ENCODE results near the gene ENDOV.

ENDOV gene

DNA sequence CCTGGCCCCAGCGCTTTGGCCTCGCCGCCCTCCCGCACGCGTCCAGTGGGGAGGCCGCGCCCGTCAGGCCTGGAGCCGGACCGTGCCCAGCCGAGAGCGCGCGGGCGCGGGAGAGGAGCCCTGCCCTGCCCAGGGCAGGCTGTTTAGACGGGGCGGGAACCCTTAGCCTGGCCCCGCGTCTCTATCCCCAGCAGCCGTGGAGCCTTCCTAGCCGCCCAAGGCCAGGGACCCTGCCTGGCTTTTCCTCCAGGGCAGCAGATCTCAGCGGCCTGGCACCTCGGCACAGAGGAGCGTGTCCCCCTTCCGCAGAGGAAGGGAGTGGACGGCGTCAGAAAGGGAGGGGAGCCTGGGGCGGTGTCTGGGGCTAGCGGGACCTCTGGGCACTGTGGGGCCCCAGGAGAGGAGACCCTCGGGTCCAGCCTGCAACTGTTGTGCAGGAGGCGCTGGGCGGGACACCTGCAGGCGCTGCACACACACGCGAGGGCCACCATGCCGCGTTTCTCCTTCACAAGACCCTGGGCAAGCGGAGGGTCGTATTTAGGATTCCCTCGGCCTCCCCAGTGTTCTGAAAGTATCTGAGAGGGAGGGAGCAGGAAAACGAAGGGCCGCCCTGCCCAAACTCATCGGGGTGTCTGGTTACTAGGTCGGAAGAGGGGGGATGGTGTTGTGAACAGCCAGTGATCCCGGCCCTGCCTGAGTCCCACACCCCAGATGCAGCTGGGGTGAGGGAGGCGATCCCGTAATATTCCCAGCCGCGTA is 63.7 kb downstream of the ENDOV start:
- no peak overlapping the region for H3K4me3 ChIP-seq (ENCODE audit: low read depth, low read length)
- TF ChIP-seq, protein P1, sequence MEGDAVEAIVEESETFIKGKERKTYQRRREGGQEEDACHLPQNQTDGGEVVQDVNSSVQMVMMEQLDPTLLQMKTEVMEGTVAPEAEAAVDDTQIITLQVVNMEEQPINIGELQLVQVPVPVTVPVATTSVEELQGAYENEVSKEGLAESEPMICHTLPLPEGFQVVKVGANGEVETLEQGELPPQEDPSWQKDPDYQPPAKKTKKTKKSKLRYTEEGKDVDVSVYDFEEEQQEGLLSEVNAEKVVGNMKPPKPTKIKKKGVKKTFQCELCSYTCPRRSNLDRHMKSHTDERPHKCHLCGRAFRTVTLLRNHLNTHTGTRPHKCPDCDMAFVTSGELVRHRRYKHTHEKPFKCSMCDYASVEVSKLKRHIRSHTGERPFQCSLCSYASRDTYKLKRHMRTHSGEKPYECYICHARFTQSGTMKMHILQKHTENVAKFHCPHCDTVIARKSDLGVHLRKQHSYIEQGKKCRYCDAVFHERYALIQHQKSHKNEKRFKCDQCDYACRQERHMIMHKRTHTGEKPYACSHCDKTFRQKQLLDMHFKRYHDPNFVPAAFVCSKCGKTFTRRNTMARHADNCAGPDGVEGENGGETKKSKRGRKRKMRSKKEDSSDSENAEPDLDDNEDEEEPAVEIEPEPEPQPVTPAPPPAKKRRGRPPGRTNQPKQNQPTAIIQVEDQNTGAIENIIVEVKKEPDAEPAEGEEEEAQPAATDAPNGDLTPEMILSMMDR (IDR thresholded peaks at IDR 0.05; ENCODE audit: borderline replicate concordance, insufficient read depth, low read depth, low read length) = no peak

DNA sequence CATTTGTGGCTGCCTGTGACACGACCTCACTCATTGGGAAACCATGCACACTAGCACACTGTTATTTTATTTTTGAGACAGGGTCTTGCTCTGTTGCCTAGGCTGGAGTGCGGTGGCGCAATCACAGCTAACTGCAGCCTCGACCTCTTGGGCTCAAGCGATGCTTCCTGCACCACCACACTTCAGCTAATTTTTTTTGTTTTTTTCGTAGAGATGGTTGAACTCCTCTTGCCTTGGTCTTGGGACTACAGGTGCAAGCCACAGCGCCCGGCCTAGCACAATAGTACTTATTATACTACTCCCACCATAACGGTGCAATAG is 64.2 kb downstream of the ENDOV start:
- TF ChIP-seq, protein P1 (IDR thresholded peaks at IDR 0.05; ENCODE audit: borderline replicate concordance, insufficient read depth, low read depth, low read length) = no peak

DNA sequence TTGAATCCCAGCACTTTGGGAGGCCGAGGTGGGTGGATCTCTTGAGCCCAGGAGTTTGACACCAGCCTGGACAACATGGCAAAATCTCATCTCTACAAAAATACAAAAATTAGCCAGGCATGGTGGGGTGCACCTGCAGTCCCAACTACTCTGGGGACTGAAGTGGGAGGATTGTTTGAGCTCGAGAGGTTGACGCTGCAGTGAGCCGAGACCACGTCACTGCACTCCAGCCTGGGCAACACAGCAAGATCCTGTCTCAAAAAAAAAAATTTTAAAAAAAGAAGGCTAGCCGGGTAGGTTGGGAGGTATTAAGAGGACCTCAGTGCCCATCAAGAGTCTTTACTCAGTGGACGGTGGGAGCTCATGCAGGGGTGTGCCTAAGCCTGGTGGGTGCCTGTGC is 65.3 kb downstream of the ENDOV start:
- TF ChIP-seq, protein P1 (IDR thresholded peaks at IDR 0.05; ENCODE audit: borderline replicate concordance, insufficient read depth, low read depth, low read length) = no peak
- no peak overlapping the region for H3K4me3 ChIP-seq (ENCODE audit: low read depth, low read length)

More for the DNA sequence above, 64.2 kb downstream of the ENDOV start:
- H3K4me3 ChIP-seq (ENCODE audit: low read depth, low read length) = no peak overlapping the region

DNA sequence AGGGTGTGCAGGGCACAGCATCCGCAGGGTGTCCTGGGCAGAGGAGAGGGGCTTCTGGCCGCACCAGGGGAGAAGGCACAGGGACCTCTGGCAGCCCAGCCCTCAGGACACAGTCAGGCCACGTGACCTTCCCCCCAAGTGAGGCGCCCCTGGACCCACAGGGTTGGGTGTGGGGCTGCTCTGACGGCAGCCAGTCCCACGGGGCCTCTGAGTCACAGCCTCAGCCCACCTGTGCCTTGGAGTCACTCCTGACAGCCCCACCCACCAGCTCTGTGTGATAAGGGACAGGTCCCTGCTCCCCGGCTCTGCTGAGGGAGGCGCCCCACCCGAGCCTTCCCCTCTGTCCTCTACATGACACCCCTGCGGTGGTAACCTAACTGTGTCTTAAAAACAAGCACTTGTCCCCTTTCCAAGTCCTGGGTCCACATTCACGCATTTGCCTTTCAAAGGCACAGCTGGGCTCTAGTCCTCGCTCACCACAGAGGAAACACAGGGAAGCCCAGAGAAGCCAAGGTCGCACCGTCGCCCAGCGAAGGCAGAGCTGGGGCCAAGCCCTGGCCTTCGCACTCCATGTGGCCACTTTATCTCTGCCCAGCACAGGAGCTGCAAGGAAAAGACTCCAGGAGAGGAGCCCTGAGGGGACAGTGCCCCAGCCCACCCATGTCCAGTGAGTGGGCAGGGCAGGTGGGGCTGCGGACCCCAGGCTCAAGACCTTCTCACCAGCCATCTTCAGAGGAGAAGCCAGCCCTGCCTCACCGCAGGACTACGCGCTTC is 66.5 kb downstream of the ENDOV start:
- TF ChIP-seq, protein P1 (IDR thresholded peaks at IDR 0.05; ENCODE audit: borderline replicate concordance, insufficient read depth, low read depth, low read length) = no peak
- H3K4me3 ChIP-seq (ENCODE audit: low read depth, low read length) = no peak overlapping the region

- no peak overlapping the region for H3K4me3 ChIP-seq (ENCODE audit: low read depth, low read length)
- TF ChIP-seq, protein P1 (IDR thresholded peaks at IDR 0.05; ENCODE audit: borderline replicate concordance, insufficient read depth, low read depth, low read length) = no peak
These were observed 67.0 kb downstream of the ENDOV start for GRCh38 chr17:80482058-80482318.

GRCh38 chr17:80482555-80483308 is 67.8 kb downstream of the ENDOV start:
- TF ChIP-seq, protein P1 (IDR thresholded peaks at IDR 0.05; ENCODE audit: borderline replicate concordance, insufficient read depth, low read depth, low read length) = no peak
- no peak overlapping the region for H3K4me3 ChIP-seq (ENCODE audit: low read depth, low read length)

All from GM12875 (cell line).